SW 1271 (cell line): ENCODE data around the gene VPS37D.
A peak's percentile ranks its signal among the peaks of the same experiment; 100 is the strongest.

Source experiments
- DNase-seq, 2 experiments: peaks; one replicate each; lab custom pipeline; 2025; lab: John Stamatoyannopoulos, UW

The VPS37D gene

GRCh38 chr7:73680501-73680900, 12.9 kb downstream of the VPS37D start:
- no peak for DNase-seq

GRCh38 chr7:73681031-73681430, 13.4 kb downstream of the VPS37D start:
- no peak for DNase-seq

- no peak for DNase-seq
Measured at GRCh38 chr7:73682745-73683055, 15.1 kb downstream of the VPS37D start.

DNA sequence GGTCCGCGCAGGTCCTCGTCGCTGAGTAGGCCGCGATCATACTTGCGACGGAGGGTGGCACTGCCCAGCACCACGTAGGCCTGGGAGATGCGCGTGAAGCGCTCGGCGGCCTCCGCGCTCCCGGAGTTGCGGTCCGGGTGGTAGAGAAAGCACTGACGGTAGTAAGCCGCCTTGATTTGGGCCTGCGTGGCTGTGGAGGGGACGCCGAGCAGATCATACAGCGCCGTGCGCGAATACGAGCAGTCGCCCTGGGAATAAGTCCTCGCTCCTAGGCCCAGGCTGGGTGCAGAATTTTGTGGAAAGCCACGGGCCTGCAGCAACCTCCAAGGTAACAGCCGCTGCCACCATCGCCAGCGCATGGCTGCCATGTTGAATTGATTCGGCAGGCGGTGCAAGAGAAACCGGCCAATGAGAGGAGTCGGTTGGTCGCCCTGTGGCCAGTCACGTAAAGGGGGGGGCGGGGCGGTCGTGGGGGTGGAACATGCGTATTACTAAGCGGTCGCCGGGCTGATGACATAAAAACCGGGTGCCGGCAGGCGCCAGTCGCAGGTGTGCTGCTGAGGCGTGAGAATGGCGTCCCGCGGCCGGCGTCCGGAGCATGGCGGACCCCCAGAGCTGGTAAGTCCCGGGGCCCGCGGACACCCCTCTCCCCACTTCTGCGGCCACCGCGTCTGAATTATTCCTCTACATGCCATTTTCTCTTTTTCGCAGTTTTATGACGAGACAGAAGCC, 15.6 kb downstream of the VPS37D start, which contains the start of the genes BUD23 and DNAJC30:
BUD23 (plus strand) TSS at position 542 of the 732 bp plus-strand sequence; CDS start at position 571, 29 bp downstream.
DNAJC30 (minus strand) TSS at position 398 of the 732 bp plus-strand sequence; CDS start at position 368, 30 bp downstream.
- peak; percentile 83 to 92 for DNase-seq

- no peak for DNase-seq
Measured at GRCh38 chr7:73683788-73684693, 16.4 kb downstream of the VPS37D start.

- DNase-seq: no peak
Measured at GRCh38 chr7:73685311-73685710, 17.7 kb downstream of the VPS37D start.

GRCh38 chr7:73688288-73688687, 20.7 kb downstream of the VPS37D start:
- no peak for DNase-seq

GRCh38 chr7:73690646-73691045, 23.0 kb downstream of the VPS37D start:
- no peak for DNase-seq

GRCh38 chr7:73696372-73696771, 28.7 kb downstream of the VPS37D start:
- no peak for DNase-seq

DNA sequence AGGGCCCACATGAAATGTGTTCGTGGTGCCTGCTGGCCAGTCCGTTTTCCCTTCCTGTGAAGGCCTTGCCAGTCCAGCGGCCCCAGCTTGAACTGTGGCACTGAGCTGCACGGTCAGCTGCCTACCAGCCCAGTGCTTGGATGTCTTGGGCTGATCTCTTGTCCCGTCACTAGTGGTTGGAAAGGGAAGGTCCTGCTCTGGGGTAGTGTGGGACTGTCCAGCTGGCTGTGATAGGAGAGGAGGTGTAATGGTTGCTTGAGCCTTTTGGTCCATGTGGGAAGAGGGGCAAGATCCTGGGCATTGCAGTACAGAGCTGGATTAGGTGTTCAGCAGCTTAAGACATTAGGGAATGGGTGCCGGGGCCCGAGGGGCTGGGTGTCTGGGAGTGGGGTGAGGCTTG, 30.8 kb downstream of the VPS37D start:
- no peak for DNase-seq

DNA sequence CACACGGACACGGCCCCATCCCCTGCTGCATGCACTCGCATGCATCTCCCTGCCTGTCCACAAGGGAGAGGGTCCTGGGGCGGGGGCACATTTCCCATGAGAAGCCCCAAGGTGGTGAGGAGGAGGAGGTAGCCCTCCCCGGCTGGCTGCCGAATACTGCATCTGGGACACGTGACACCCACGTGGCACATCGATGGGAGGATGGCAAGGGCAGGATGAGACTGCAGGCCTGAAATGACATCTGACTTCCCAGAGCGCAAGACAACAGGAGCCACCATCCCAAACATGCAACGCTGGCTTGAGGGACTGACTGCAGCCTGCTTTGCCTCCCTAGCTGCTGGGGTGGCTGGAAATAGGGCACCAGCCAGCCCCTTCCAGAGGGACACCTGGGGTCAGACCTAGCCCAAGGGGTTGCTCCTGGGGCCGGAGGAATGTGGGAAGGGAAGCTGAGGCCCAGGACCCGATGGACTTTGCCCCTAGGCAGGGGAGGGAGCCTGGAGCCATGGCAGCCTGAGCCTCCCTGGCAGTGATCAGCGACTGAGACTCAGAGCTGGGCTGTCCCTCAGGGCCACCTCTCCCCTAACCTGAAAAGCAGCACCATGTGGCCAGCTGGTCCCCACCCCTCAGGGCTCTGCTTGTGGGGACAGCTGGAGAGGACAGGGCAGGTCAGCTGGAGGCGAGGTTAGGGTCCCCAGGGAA, 31.9 kb downstream of the VPS37D start:
- no peak for DNase-seq

DNA sequence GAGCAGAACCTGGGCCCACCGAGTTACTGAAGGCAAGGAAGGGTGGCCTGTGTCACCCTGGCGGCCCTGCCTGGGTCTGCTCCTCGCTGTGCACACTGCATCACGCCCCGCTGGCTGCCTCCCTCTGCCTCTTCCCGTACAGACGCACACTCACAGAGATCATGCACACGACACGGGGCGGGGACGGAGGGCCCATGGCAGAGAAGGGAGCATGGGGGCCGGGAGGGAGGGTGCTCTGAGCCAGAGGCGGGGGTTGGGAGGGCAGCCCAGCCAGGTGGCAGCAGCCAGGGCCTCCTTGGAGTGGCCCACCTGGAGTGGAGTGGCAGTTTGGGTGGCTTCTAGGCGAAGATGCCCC, 32.4 kb downstream of the VPS37D start:
- no peak for DNase-seq

GRCh38 chr7:73700581-73701134, 33.0 kb downstream of the VPS37D start:
- no peak for DNase-seq

GRCh38 chr7:73701357-73701995, 33.8 kb downstream of the VPS37D start:
- peak in 1 of 2 experiments; percentile 29 for DNase-seq

DNA sequence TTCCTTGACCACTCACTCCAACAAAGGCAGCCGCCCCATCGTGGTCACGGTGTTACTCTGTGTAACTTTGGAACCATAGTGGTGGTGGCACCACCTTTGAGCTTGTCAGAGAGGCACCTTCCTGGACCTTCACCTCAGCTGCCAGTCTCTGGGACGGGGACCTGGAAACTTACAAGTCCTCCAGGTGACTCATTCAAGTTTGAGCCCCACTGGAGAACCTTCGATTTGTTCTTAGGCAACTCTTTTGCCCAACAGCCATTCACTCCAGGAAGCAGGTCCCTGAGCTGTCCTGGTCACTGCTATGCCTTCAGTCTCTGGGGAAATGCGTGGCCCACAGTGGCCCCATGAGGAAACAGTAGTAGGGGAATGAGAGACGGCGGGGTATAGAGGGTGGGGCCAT, 34.6 kb downstream of the VPS37D start:
- DNase-seq: no peak

- DNase-seq: no peak
Measured at GRCh38 chr7:73702665-73703064, 35.0 kb downstream of the VPS37D start.

- DNase-seq: no peak
Measured at GRCh38 chr7:73703225-73703624, 35.6 kb downstream of the VPS37D start.

DNA sequence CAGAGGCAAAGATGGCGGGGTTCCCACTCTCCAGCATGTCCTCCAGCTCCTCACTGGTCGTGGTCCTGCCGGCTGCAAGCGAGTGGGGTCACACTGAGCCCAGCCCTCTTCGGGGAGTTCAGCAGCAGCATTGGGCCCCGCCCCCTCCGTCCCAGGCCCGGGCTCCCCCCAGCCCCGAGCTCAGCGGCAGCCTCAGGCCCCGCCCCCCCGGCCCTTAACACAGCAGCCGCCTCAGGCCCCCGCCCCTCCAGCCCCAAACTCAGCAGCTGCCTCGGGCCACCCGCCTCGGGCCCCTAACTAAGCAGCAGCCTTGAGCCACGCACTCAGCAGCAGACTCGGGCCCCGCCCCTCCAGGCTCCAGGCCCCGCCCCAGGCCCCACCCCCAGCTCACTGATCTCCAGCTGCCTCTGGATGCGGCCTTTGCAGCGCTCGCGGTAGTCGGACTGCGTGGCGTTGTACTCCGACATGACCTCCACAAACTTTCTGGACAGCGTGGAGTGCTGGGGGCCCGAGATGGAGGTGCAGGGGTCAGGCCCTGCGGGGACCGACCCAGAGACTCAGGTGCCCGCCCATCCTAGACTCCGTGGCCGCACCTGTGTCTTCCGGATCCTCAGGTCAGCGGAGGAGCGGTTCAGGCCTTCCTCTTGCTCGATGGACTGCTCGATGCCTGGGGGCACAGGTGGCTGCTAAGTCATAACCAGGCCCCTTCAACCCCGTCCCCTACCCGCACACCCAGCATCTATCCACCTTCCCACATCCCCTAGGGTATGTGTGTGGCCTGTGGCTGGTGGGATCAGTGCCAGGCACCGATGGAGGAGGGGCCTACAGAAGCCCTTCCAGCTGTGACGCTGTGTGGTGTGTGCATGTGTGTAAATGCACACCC, 36.4 kb downstream of the VPS37D start:
- DNase-seq: no peak

DNA sequence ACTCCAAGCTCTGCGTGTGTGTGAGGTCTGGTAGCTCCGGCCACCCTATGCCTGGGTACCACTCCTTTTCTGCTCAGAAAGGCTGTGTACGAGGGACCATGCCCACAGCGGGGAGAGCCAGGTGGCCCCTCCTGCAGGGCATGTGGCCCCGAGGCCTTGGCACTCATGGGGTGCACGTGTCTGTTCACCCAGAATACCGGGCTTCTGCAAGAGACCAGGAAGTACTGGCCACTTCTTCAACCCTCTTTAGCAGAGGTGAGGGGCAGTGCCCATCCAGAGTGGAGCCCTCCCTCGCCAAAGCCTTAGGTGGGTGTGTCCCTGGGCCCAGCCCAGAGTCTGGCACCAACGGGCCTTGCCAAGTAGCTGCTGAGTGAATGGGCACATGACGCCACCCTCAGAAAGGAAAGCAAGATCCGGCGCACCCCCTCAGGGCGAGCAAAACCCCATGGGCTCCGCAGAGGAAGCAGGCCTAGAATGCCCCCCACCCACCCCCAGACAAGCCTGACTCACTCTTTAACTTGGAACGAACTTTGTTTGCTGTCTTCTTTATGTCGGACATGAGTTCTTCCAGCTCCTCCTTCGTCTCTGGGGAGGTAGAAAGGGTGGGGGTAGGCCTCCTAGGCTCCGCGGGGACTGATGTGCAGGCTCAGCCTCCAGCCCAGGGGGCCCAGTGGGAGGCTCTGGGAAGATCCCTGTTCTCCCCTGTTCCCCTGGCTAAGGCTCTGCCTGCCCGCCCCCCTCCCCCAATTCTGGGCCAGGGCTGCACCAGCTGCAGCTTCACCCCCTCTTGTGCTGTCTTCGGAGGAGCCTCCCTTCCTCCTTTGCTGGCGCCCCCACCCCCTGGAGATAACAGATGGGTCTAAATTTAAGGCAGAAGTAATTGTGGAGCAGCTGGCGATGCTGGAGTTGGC, 37.3 kb downstream of the VPS37D start:
- DNase-seq: no peak

GRCh38 chr7:73705551-73705920, 37.9 kb downstream of the VPS37D start:
- DNase-seq: no peak
